ENCODE measurements around the gene TXN.
"Not testable (repeated sequence)": the region's sequence is repeated elsewhere in the genome, so short reads cannot be mapped to it uniquely, and the experiment has no call there.

The TXN gene

DNA sequence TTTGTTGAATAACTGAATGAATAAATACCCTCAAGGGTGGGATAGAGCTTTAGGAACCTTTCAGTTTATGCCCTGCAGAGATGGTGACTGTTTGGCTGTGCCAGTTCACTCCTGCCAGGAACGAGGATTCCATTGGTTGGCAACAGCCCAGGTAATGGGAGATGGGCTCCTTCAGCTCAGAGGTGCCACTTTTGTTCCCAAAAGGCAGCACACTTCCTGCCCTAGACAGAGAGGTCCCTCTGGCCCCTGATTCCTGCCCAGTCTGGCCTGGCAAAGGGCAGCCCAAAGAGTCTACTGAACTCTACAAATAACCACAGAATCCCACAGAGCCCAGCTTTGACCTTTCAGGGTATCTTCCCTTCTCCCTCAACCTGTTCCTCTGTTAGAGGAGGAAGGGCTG, 49.9 kb downstream of the TXN start:
- DNase-seq: no peak

DNA sequence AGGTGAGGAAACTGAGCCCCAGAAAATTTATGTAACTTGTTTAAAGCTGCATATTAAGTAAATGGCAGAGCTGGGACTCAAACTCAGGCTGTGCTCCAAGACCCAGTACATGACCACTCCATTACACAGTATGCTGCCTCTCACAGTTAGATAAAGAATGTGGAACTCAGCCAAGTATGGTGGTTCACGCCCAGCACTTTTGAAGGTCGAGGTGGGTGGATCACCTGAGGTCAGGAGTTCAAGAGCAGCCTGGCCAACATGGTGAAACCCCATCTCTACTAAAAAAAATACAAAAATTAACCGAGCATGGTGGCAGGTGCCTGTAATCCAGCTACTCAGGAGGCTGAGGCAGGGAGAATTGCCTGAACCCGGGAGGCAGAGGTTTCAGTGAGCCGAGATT, 50.7 kb downstream of the TXN start:
- not testable (repeated sequence) for DNase-seq

DNA sequence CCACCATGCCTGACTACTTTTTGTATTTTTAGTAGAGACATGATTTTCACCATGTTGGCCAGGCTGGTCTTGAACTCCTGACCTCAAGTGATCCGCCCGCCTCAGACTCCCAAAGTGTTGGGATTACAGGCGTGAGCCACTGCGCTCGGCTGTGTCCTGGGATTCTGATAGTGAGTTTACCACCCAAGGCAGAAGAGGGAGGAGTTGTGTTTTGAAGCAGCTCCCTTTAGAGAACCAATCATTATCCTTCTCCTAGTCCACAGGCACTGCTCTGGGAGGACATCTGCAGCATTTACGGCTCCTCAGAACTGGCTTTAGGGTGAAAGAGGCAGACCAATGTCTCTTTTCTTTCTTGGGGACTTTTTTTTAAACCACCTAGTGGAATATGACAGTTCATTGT, 54.1 kb downstream of the TXN start:
- DNase-seq: no peak

DNA sequence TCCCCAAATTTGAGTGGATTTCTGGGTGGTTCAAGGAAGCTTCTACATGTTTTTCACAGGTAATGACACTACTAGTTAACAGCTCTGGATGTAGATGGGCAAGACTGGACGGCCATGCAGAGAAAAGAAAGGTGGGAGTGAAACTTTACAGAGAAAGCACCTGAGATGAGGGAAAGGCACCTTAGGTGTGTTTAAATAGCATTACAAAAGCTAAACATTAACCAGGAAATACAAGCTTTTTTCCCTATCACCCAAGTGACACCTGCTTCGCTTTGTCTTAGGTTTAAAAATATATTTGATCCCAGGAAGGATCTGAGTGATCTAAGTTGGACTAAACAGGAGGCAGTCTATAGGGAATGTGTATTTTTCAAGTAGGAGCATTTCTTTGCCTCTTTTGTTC, 56.7 kb downstream of the TXN start:
- DNase-seq: no peak

DNA sequence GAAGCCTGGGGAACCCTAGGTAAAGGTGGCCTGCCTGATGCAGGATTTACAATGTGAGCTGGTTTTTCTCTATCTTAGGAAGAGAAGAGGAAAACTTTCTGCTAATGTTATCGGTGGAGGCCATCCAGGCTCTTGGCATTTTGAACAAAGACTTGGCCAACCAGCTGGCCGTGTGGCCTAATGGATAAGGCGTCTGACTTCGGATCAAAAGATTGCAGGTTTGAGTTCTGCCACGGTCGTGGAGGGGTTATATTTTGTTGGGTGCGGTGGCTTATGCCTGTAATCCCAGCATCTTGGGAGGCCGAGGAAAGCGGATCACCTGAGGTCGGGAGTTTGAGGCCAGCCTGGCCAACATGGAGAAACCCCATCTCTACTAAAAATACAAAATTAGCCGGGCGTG, 58.0 kb downstream of the TXN start:
- no peak for DNase-seq

DNA sequence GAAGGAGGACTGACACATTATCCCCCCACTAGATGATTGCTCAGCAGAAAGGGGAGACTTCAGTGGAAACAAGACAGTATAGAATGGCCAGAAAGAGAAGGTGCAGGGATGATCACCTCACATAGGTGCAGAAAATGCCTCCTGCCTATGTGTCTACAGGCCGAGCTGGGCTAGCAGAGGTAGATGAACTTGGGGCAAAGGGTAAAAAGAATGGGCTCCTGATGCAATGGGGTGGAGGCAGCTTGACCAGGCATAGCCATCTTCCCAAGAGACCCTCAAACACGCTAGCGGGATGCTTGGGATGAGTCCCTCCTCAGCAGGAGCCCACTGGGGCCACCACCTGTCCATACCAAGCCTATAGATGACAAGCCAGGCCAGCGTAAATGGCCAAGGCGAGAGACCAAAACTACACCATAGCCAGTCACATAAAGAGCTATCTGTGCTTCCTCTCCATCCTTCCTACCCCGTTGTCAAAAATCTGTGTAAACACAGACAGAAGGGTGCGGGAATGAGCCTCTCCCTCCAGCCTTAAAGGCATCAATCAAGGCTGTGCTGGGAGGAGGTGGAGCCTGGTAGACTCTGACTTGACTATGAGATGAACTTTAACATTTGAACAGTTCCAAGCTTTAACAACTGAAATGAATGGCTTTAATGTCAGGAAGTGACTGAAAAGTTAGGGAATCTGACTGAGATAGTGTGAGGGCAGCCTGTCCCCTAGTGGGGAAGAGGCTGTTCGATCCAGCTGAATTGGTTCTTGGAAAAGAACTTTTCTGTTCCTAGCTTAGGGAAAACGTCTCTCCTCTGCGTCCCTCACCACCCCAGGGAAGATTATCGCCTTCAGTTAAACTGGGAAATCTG, 58.7 kb downstream of the TXN start:
- DNase-seq: no peak

DNA sequence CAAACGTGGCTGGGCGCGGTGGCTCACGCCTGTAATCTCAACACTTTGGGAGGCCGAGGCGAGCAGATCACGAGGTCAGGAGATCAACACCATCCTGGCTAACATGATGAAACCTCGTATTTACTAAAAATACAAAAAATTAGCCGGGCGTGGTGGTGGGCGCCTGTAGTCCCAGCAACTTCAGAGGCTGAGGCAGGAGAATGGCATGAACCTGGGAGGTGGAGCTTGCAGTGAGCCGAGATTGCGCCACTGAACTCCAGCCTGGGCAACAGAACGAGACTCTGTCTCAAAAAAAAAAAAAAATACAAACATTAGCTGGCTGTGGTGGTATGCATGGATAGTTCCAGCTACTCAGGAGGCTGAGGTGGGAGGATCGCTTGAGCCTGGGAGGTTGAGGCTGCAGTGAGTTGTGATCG, 60.2 kb downstream of the TXN start:
- DNase-seq: not testable (repeated sequence)
